ENCODE data around the gene NOTCH1.

NOTCH1 gene

DNA sequence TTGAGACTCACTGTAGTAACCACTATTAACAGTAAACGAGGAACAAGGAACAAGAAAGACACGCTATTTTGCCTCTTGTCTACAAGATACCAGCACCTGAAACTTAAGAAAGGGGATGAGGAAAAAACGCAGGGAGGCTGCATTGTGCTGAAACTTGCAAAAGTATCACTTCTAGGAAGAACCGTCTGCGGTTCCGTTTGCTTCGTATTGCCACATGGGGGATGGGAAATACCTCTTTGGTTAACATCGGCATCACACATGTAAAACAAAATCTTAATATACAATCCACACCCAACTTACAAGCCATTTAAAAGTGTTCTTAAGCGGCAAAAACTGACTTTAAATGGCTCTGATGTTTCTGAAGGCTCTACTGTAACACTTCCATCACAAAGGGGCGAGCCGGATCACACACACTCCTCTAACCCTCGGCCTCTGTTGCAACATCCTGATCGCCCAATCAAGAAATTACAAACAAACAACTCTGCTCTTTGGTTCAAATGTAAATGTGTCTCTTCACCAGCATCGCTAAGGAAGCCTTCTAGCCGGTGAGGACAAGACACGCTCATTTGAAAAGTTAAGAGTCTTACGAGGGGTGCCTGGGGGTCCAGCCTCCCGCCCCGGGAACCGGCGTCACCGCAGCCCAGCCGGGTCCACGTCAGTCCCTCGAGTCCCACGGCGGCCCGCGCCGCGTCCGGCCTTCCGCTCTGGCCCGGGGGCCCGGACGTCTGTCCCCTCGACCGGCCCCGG lies 63.6 kb downstream of the NOTCH1 start:
- no peak for FAIRE-seq

DNA sequence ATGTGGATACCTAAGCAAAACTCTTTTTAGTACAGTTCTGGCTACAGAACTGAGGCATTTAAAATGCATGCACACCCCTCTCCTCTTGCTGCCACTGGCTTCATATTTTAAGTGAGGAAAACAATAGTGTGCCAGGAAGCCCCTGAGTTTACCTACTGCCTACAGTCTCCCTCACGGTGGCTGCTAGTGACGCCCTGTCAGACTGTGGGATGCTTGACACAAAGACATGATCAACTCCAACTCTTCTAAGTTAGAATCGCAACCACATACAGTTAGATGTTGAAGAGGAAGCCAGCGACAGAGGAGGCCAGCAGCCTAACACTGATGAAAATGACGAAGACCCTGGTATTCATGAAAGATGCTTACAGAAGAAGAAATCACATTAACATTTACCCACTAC lies 64.3 kb downstream of the NOTCH1 start:
- FAIRE-seq: no peak

DNA sequence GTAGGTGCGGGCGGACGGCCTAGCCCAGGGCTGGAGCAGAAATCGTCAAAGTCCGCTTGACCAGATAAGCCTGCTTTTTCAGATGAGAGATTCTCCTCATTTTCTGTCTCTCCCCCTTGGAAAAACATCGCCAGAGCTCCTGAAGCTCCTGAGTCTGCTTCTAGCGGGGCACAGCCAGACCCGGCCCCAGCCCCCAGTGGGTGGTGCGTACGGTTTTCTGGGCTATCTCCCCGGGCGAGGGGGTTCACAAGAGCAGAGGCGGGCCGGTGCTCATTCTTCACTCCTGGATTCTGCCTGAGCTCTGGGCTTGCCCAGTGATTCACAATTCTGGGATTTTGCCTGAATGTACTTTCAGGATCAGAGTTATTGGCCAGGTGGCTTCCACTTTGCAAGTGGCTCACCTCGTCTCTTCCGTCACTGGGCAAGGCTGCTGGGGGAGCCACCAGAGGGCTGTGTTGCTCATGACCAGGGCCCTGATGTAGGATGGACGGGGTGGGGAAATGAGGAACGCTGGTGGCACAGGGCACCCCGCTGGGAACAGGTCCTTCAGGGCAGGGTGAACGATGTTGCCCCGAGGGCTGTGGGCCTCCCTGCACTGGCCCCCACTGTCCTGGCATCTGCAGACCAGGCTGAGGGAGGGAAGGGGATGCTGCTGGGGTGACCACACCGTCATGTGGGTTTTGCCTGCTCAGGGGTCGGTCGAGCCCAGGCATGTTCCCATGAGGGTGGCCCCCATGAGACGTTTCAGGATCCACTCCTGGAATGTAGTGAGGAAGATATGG lies 69.3 kb downstream of the NOTCH1 start:
- FAIRE-seq: no peak

DNA sequence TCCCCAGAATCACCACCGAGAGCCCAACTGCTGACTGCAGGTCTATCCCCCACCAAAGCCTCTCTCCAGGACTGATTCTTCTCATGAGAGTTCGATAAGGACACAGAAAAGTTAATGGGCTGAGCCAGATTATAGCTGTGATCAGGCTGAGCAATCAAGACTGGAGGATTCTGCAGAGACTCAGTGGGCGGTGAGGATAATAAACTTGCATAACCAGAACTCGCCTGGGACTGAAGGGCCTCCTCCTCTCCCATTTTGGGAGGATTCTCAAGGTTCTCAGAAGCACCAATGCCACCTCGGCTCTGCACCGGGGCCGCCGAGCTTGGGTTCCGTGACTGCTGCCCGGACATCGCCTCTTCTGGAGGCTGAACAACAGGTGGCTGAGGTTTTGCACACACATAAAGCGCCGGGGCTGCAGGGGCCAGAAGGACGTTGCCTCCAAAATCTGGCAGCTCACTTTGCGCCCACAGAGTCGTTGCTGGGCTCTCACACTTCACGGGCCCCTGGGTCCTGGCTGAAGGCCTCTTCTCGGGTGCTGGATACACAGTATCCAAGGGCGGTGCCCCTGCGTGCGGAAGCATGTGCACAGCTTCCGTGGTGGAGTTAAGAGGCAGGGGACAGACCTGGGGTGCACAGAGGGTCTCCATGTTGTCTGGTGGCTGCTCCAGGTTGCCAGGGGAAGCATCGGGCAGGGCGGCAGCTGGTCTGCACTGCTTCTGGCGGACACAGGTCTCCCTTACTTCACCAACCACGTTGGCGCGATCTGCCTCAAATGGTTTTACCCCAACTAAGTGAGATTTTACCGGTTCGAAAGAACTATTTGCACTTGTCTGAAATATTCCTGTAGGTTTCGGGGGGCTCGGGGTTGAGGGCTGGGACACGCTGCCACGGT lies 70.6 kb downstream of the NOTCH1 start:
- no peak for FAIRE-seq

DNA sequence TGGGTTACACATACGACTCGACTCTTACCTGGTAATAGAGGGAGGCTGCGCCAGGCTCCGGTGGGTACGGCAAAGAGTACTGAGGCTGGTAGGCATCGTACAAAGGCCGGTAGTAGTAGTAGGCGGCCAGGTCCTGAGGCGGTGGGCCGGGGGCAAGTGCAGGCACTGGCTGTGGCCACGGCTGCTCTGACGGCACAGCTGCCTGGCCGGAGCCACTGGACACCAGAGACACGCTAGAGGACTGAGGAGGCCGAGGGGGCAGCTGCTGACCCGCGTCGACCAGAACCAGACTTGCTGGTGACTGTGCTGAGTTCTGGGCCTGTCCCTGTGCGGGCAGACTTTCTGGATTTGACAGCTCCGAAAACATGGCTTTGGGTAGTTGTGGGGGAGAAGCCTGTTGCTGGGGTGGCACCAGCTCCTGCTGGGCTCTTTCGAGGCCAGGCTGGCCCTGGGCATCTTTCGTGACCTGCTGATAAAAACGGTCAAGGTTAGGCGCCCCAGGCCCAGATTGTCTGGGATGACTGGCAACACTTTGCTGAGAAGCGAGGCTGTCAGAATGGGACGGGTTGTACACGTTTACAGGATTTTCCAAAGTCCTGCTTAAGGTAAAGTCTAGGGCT lies 71.7 kb downstream of the NOTCH1 start:
- no peak for FAIRE-seq

DNA sequence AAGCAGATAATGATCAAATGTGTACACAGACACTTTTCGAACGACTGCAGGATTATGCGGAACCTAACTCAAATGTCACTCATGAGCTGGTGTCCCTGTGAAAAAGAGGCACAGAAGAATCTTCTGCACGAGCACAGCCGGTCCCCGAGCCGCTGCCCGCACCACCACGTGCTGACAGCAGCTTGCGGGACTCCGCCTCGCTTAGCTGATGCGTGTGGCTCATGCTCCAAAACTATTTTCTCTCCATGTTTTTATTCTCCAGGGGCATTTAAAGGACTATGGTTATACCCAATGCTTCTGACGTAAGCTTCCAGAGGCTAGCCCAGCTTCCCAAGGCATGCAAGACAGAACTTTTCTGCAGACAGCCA lies 72.5 kb downstream of the NOTCH1 start:
- FAIRE-seq: no peak

DNA sequence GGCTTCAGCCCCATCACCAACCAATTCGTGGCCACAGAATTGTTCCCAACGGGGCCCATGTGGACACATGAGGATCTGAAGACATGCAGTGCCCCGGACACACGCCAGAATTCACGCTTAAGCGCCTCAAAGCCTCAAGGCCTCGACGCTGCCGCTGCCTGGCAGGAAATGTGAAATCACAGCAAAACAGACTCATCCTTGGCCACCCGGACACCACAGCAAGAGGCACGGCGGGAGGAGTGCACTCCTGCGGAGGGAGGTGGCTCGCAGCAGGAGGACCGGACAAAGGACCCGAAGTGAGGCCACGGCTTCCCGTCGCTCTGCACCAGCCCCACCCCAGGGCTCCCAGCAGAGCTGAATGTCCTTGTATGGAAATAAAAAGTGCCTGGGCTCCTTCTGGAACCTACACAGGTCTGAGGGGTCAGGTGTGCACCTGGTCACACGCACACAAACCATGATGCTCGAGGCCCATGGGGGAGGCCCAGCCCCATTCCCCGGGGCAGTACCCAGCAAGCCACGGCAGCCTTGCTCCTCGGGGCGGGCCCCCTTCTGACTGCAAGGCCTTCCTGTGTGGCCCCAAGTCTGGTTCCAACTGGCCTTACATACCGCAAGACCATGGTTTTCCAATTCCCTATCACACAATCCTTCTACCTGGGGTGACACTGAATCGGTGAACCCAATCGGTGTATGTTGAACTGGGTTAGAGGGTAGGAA lies 73.1 kb downstream of the NOTCH1 start:
- no peak for FAIRE-seq

DNA sequence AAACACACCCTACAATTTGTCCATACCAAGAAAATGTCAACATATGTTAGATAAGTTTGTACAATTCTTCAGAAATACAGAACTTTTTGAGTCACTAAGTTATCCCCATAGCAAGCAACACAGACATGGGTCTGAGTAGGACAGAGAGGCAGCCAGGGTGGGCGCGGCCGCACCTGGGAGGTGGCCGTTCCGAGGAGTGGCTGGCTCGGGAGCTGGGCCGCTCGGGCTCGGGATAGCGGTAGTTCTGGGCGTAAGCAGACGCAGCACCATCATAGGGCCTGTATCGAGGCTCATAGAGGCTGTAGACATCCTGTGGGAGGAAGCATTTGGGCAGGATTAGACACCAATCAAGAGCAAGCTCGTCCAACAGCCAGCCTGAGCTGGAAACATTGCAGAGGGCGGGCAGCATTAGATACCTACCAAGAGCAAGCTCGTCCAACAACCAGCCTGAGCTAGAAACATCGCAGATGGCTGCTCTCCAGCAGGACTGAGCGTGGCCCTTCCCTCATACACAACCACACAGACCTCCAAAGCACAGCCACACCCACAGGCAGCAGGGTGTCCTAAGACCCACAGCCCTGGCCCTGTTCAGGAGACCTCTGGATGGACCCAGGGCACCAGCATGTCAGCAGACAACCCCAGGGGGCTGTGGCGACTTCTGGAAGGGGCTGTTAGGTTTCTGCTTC lies 73.9 kb downstream of the NOTCH1 start:
- no peak for FAIRE-seq

DNA sequence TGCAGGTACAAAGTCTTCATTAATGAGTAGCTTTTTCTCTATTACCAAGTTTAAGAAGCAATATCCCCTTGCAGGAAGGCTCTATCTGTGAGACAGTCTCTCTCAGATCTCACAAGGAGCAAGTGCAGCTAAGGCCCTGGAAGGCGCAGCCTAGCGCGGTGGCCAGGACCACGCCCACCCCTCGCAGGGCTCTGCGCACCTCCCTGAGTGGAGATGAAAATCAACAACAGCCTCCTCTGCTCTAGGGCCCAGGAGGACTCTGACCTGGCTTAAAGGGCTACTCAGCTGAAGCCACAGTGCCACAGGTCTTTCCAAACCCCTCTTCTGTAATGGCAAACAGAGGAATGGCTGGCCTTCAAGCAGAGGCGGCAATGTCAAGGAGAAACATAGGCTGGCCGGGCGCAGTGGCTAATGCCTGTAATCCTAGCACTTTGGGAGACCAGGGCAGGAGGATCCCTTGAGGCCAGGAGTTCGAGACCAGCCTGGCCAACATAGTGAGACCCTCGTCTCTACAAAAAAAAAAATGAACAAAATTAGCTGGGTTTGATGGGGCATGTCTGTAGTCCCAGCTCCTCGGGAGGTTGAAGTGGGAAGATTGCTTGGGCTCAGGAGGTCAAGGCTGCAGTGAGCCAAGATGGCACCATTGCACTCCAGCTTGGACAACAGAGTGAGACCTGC lies 74.9 kb downstream of the NOTCH1 start:
- FAIRE-seq: no peak

DNA sequence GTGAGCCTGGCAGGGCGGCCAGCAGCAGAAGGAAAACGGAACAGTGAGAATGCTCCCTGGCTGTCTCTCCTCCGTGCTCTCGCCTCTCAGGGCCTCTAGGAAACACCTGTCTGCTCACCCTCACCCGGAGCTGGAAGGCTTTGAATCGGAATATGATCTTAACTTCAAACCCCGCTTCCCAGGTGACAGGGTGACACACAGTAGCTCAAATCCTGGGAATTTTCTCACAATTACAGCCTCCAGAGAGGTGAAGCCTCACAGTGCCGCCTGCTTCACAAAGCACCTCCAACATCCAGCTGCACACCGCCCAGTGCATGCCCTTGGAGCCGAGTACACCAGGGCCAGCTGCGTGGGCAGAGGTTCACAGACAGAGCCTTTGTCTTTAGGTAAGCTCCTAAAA lies 75.5 kb downstream of the NOTCH1 start:
- no peak for FAIRE-seq

DNA sequence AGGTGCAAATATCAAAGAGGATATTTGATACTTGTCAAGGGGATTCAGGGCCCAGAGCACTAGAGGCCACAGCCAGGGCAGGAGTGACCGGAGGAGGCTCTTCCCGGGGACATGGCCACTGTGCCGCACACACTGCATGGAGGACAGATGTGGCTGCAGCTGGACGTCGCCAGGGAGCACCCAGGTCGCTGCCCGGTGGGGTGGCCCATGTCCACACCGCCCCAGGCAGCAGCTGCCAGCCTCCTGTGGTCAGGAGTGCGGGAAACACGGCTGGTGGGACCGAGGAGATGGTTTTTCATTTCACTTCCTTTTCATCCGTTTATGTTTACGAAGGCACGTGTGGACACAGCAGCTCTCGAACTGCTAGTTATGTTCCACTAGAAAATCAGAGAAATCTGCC lies 78.1 kb downstream of the NOTCH1 start:
- no peak for FAIRE-seq

DNA sequence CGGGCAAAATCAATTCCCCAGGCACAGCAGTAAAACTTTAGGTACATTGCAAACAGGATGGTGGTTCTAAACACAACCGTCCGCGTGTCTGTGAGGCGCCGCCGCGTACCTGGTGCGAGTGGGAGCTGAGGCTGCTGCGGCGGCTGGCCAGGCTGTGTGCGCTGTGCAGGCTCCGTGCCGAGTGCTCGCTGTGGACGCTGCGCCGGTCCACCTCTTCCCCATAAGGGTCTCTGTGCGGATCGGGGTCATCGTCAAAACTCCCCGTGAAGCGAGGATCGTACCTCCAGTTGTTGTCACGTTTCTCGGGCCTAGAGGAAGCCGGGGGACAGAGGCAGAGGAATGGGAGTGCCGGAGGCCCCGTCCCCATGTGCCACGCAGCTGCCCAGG lies 79.7 kb downstream of the NOTCH1 start:
- no peak for FAIRE-seq

DNA sequence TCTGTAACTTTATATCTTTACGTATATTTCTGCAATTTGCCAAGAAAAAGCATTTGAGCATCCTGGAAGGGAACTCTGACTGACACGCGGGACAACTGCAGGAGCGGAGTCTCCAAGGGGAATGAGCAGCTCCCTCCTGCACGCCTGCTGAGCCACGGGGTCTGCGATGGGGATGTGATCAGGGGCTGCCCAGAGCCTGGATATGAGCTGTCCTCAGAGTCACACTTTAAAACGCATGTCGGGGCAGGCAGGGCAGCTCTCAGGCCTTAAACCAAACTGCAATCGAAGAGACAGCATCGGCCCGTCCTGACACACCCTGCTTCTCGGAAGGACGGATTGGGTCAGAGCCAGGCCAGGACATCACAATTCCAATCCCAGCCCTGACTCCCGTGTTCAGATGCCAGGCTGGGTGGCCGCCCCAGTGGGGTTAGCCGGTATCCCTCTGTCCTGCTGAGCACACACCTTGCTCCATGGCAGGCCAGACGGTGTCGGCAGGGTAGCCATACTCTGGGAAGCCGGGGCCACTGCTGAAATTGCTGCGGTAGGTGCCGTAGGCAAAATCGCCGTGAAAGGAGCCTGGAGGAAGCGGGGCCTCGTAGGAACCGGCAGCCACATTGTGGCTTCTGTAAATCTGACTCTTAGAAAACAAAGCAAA lies 80.2 kb downstream of the NOTCH1 start:
- no peak for FAIRE-seq

DNA sequence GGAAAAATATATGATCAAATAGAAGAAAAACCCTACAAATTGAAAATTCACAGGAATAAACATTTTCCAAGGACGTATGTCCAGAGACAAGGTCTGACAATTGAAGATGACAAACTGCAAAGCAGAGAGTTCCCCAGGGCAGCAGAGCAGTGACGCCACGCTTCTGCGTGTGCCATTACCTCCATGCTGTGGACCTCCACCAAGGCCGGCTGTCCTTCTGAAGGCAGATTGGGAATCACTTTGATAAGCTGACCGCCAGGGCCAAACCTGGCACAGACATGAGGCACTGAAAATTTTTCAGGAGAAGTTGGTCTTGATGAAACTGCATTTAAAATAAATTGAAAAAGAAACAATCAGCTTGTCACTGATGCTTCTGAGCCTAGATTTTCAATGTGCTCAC lies 81.6 kb downstream of the NOTCH1 start:
- no peak for FAIRE-seq

DNA sequence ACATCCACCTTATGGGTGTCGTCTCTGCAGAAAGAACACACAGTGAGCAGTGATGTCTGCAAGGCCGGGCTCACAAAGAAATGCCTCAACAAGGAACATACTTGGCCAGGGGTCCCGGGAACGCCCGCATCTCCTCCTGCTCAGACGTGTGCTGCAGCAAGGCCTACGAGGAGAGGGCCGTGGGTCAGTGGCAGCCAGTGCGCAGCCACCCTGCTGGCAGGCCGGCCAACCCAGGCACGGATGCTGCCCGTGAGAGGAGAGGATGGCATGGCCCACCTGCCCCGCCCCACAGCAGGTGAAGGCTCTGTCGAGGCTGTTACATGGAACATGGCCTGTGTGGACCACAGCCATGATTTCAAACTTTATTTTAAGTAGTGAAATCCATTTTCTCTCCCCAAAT lies 82.3 kb downstream of the NOTCH1 start:
- FAIRE-seq: no peak

DNA sequence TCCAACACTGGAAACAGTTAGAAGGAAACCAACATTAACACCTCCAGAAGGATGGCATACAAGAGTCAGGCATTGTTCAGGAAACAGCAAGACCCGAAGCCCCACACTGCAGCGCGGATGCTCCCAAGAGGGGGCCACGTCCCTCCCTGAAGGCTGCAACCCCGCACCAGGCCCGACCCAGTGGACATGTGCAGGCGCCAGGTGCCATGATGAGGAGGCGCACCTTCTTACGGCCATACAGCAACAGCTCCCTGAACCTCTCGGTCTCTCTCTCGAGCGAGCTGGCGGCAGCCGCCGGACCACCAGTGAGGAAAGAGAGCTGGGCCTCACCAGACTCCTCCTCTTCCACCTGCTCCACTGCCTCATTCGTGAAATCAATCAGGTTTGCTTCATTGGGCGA lies 83.2 kb downstream of the NOTCH1 start:
- no peak for FAIRE-seq

DNA sequence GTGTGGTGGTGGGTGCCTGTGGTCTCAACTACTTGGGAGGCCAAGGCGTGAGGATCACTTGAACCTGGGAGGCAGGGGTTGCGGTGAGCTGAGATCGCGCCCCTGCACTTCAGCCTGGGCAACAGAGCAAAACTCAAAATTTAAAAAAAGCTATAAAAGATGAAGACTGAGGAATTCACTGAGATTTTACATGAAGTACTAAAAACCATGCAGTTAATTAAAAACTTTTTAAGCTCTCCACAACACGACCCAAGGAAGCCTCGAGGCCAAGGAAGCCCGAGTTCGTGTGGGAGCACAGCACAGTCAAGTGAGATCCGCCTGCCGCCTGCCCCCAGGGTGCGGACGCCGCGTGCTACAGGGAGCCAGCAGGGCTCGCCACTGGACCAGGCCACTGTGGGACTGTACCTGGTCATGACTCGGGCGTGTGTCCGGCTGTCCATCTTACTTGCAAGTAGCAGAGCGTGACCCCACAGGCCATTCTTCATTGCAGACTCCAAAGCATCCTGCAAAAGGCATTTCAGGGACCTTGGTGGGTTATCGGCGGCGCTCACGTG lies 85.0 kb downstream of the NOTCH1 start:
- FAIRE-seq: no peak

DNA sequence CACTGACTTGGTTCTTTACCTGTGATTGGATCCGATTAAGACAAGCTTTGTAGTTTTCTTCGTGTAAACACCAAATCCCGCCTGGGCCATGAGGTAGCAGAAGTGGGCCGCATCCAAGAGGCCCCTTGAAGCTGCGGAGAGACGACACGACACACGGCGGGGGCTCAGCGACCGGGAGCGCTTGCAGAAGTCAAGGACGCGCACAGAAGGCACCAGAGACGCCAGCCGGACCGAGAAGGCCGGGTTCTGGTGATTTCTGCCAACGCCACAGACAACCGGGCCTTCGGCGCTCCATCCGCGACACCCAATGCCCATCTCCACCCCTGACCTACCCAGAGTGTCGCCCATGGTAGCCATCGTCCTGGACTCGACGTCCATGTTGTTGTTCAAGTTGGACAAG lies 86.4 kb downstream of the NOTCH1 start:
- FAIRE-seq: no peak

DNA sequence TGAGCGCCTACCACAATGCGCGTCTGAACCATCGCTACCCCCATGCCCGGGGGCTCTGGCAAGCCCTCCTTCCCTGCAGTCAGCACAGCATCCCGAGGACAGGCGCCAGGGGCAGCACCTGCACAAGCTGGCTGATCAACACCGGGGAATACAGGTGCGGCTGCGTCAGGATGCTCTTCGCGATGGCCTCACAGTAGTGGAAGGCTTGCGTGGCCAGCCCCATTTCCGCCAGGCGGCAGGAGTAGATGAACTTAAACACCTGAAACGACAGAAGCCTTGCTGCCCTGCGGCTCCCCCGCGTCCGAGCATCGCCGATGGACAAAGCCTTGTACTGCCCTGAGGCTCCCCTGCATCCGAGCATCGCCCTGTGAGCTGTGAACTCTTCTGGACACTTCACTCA lies 88.5 kb downstream of the NOTCH1 start:
- FAIRE-seq: no peak

DNA sequence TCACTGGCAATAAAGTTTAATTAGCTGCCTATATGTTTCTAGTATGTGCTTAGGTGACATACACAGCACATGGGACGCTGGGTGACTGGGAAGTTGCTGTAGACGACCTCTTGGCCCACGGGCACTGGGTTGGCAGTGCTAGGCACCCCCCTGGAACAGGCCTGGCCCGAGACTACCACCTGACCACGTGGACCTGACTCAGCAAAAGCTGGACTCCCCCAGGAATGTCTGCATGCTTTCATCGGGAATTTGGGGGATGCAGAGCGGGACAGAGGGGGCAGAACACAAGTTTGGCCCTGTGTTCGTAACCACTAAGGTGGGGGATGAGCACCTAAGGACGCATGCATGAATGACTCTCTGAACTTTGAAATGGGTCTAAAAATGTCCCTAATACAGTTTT lies 89.6 kb downstream of the NOTCH1 start:
- no peak for FAIRE-seq
